ENCODE data around the gene RHOG.

The RHOG gene

DNA sequence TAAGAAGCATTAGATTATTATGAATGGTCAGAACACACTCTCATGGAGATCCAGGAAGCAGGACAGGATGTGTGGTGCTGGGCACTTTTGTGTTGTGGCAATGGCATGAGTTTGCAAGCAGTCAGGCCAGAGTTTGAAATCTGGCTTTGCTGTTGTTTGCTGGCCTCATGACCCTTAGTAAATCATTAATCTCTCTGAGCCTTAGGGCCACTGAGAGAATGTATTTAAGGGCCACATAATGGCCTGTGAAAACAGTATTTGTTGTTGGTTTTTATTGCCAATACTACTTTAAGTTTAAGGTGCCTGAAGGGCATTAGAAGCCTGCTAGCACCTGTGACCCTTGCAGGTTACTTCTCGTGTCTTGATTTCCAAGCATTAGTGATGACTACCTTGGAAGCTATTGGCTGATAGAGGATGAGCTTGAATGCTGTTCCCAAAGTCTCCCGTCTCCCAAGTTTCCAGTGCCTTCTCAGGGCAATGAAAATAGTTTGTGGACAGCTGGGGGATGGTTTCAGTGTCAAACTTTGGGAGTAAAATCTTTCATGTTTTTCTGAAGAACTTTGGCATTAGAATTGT, 39.3 kb upstream of the RHOG start:
- TF ChIP-seq, protein P1, sequence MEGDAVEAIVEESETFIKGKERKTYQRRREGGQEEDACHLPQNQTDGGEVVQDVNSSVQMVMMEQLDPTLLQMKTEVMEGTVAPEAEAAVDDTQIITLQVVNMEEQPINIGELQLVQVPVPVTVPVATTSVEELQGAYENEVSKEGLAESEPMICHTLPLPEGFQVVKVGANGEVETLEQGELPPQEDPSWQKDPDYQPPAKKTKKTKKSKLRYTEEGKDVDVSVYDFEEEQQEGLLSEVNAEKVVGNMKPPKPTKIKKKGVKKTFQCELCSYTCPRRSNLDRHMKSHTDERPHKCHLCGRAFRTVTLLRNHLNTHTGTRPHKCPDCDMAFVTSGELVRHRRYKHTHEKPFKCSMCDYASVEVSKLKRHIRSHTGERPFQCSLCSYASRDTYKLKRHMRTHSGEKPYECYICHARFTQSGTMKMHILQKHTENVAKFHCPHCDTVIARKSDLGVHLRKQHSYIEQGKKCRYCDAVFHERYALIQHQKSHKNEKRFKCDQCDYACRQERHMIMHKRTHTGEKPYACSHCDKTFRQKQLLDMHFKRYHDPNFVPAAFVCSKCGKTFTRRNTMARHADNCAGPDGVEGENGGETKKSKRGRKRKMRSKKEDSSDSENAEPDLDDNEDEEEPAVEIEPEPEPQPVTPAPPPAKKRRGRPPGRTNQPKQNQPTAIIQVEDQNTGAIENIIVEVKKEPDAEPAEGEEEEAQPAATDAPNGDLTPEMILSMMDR (conservative IDR thresholded peaks at IDR 0.05; ENCODE audit: low read depth, low read length): no peak

DNA sequence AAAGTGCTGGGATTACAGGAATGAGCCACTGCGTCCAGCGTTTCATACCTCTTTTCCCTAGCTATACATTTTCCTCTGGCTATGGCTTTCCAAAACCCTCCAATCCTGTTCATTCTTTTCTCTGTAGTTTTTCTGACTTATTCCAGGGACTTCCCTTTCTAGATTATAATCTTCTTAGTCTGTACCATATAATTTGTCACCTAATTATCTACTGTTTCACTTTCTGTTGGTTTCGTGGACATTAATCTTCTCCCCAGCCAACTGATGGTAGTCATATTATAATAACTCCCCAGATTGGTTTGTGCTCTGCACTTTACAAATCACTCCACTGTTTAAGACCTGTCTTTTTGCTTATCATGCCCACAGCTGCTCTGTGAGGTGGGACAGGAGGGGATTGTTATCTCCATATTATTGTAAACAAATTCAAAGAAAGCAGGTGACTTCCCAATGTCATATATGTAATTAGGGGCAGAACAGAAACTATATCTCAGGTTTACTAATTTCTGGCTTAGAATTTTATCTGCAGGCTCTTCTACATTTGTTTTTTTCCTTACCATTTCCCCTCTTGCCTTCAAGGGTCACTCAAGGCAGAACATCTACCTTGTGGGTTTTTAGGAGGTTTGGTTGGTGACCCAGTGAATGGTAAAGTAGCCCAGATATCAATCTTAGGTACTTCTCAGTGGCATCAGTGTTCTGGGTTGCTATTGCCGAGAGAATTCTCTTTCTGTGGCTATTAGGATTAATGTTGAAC, 38.6 kb upstream of the RHOG start:
- DNase-seq (ENCODE audit: low read depth): no peak
- TF ChIP-seq, protein P1 (conservative IDR thresholded peaks at IDR 0.05; ENCODE audit: low read depth, low read length): no peak
- H3K4me3 ChIP-seq (ENCODE audit: low read depth, low read length): no peak overlapping the region

More for the DNA sequence above, 39.3 kb upstream of the RHOG start:
- DNase-seq (ENCODE audit: low read depth): no peak
- H3K4me3 ChIP-seq (ENCODE audit: low read depth, low read length): no peak overlapping the region

DNA sequence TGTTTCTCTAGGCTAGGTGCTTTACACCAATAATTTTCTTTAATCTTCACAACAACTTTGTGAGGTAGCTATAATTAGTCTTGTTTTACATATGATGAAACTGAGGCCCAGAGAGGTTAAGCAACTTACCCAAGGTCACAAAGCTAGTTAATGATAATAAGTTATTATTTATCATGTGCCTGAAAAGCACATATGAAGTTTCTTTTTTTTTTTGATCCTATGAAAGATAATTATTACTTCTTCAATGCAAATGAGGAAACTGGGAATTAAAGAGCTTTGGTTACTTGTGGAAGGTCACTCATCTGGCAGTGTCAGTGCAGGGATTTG, 37.5 kb upstream of the RHOG start:
- no peak for DNase-seq (ENCODE audit: low read depth)
- H3K4me3 ChIP-seq (ENCODE audit: low read depth, low read length): no peak overlapping the region
- TF ChIP-seq, protein P1 (conservative IDR thresholded peaks at IDR 0.05; ENCODE audit: low read depth, low read length): no peak

DNA sequence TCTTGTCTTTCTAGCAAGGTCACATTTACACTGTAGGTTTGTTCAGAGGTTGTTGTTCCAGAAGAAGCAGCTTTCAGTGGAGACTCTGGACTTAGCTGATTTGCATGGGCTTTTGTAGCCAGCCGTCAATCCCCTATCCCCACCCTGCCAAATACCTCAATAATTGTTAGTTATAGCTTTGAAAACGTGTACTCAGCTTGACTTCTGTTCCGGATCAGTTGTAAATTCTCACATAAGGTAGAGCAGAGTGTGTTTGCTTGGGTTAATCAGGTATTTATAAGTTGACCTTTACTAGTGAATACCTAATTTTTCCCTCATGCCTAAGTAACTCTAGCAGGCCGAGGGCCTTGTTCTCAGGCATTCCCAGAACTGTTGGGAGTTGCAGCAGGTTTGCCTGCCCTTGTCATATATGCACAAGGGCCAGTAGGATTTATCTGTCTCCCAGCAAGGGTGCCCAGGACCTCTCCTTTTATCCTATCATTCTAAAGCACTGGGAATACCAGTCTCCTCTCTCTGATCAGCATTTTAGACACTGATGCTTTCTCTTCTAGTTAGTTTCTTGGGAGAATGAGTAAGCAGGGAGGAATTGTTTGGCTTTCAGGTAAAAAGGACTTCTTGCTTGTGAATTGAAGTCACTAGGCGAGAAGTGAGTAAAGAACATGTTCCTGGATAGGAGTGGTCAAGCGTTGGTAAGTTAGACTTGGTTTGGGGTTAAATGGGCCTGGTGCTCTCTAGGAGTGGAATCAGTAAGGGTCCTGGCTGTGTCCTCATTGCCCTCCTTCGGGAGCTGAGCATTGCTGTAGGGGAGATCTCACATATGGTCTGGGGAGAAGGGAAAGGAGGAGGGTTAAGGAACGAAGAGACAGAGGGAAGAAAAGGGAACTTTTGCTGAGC, 36.9 kb upstream of the RHOG start:
- TF ChIP-seq, protein P1 (conservative IDR thresholded peaks at IDR 0.05; ENCODE audit: low read depth, low read length): no peak
- no peak for DNase-seq (ENCODE audit: low read depth)
- H3K4me3 ChIP-seq (ENCODE audit: low read depth, low read length): no peak overlapping the region

DNA sequence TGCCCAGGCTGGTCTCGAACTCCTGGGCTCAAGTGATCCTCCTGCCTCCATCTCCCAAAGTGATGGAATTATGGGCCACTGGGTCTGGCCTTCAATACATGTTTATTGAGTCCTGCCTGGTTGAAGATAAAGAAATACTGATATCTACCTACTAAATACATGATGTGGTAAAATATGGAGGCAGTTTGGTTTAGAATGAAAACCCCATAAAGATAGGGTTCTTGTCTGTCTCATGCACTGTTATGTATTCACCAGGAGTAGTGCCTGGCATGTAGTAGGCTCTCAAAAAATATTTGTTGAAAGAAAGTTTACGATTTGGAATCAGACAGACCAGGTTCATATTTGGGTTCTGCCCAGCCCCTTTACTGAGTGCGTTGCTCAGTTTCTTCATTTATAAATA, 35.9 kb upstream of the RHOG start:
- DNase-seq (ENCODE audit: low read depth): no peak
- TF ChIP-seq, protein P1 (conservative IDR thresholded peaks at IDR 0.05; ENCODE audit: low read depth, low read length): no peak
- H3K4me3 ChIP-seq (ENCODE audit: low read depth, low read length): no peak overlapping the region

DNA sequence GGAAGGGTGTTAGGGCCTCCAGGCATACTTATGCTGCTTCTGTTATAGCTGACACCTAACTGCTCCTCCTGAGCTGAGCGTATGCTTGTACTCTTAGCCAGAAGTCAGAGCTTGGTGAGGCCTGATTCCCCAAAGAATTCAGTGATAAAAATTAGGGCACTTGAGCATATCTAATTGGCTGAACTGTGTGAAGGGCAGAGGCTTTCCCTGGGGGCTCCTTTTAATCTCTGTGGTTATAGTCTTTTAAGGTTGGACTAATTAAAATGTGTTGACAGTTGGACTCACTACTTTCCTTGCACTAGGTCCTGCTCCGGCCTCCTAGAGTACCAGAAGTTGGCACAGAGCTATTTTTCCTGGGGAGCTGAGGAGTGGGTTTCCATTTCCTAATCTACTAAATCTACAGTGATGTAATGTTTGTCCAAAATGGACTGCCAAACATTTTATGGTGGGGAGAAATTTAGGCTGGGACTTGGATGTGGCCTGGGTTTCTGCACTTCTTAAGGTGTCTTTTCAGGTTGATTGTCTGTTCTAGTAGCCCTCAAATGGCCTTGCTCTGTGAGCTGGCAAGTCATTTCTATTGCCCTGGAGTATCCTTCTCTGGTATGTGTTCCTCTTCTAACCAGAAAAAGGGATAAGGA, 33.1 kb upstream of the RHOG start:
- TF ChIP-seq, protein P1 (conservative IDR thresholded peaks at IDR 0.05; ENCODE audit: low read depth, low read length): no peak

More for the DNA sequence above, 33.1 kb upstream of the RHOG start:
- no peak overlapping the region for H3K4me3 ChIP-seq (ENCODE audit: low read depth, low read length)
- no peak for DNase-seq (ENCODE audit: low read depth)

Measured in choroid plexus epithelial cell (primary cell).